ENCODE results near the gene RFX1.
A peak's percentile ranks its signal among the peaks of the same experiment; 100 is the strongest.

The RFX1 gene

GRCh38 chr19:13961826-13962698, 44.1 kb downstream of the RFX1 start:
- DNase-seq (ENCODE audit: low read depth, low spot score): no peak

- no peak for DNase-seq (ENCODE audit: low read depth, low spot score)
Measured at GRCh38 chr19:13960863-13961784, 45.0 kb downstream of the RFX1 start.

- no peak for DNase-seq (ENCODE audit: low read depth, low spot score)
Measured at GRCh38 chr19:13959962-13960862, 45.9 kb downstream of the RFX1 start.

GRCh38 chr19:13959141-13959961, 46.8 kb downstream of the RFX1 start:
- DNase-seq (ENCODE audit: low read depth, low spot score): no peak

GRCh38 chr19:13958043-13958442, 48.1 kb downstream of the RFX1 start:
- no peak for DNase-seq (ENCODE audit: low read depth, low spot score)

GRCh38 chr19:13957051-13957450, 49.1 kb downstream of the RFX1 start:
- no peak for DNase-seq (ENCODE audit: low read depth, low spot score)

GRCh38 chr19:13956365-13956744, 49.8 kb downstream of the RFX1 start:
- DNase-seq (ENCODE audit: low read depth, low spot score): no peak

- DNase-seq (ENCODE audit: low read depth, low spot score): no peak
Measured at GRCh38 chr19:13955662-13956364, 50.3 kb downstream of the RFX1 start.

- no peak for DNase-seq (ENCODE audit: low read depth, low spot score)
Measured at GRCh38 chr19:13954185-13954584, 51.9 kb downstream of the RFX1 start.

GRCh38 chr19:13952931-13953531, 53.1 kb downstream of the RFX1 start:
- no peak for DNase-seq (ENCODE audit: low read depth, low spot score)

GRCh38 chr19:13952154-13952930, 53.8 kb downstream of the RFX1 start, which contains the start of gene DCAF15:
DCAF15 (plus strand) TSS chr19:13952509; CDS start chr19:13952513, 4 bp downstream.
- peak; percentile 99 for DNase-seq (ENCODE audit: low read depth, low spot score)

GRCh38 chr19:13951799-13952153, 54.3 kb downstream of the RFX1 start:
- DNase-seq (ENCODE audit: low read depth, low spot score): no peak

- no peak for DNase-seq (ENCODE audit: low read depth, low spot score)
Measured at GRCh38 chr19:13951043-13951442, 55.1 kb downstream of the RFX1 start.

GRCh38 chr19:13946414-13946813, 59.7 kb downstream of the RFX1 start:
- no peak for DNase-seq (ENCODE audit: low read depth, low spot score)

- no peak for DNase-seq (ENCODE audit: low read depth, low spot score)
Measured at GRCh38 chr19:13942023-13942684, 64.0 kb downstream of the RFX1 start.

GRCh38 chr19:13938301-13939064, 67.6 kb downstream of the RFX1 start, which contains the start of gene PODNL1:
PODNL1 (minus strand) TSS chr19:13938417; CDS start chr19:13938181, 236 bp downstream.
- no peak for DNase-seq (ENCODE audit: low read depth, low spot score)

Measured in brain pericyte (primary cell).